ES-I3 (cell line): ENCODE data around the gene ITIH2.
"Not testable (repeated sequence)": the region's sequence is repeated elsewhere in the genome, so short reads cannot be mapped to it uniquely, and the experiment has no call there.

Experiments used
- H3K36me3 ChIP-seq: 2 replicates; pipeline ENCODE4 v1.6.1; 2013; ENCODE audit warnings: mild to moderate bottlenecking, low read length, control low read depth, moderate library complexity; ENCODE audit not compliant: insufficient read depth
- H3K4me1 ChIP-seq: 2 replicates; pipeline ENCODE4 v1.6.1; 2013; ENCODE audit warnings: mild to moderate bottlenecking, control low read depth, low read length; ENCODE audit not compliant: insufficient read depth
- H3K9ac ChIP-seq: 2 replicates; pipeline ENCODE4 v1.6.1; 2013; ENCODE audit warnings: low read depth, mild to moderate bottlenecking, low read length, moderate library complexity
- H3K9me3 ChIP-seq: 2 replicates; pipeline ENCODE4 v1.6.1; 2013; ENCODE audit warnings: mild to moderate bottlenecking, low read length, moderate library complexity; ENCODE audit not compliant: control insufficient read depth, insufficient read depth

ITIH2 gene

GRCh38 chr10:7680078-7680477 lies 23.0 kb upstream of the ITIH2 start:
- not testable (repeated sequence) for H3K36me3 ChIP-seq, H3K9me3 ChIP-seq

GRCh38 chr10:7686351-7687171 lies 16.6 kb upstream of the ITIH2 start:
- H3K36me3 ChIP-seq: no peaks in the 10 kb centered on the region
- H3K4me1 ChIP-seq: no peaks in the 10 kb centered on the region
- H3K9me3 ChIP-seq: peaks cover 3% of the 10 kb centered on the region; the same call in 1 of the 2 replicates
- no peak overlapping the region for H3K9ac ChIP-seq

More at GRCh38 chr10:7680078-7680477, 23.0 kb upstream of the ITIH2 start:
- H3K4me1 ChIP-seq, H3K9ac ChIP-seq: not testable (repeated sequence)

- Histone ChIP-seq H3K36me3 (no peaks in the 10 kb centered on the region), H3K4me1 (no peaks in the 10 kb centered on the region), H3K9me3 (peaks cover 3% of the 10 kb centered on the region; the same call in 1 of the 2 replicates), H3K9ac (no peak overlapping the region)
Measured at GRCh38 chr10:7687228-7687907, 15.7 kb upstream of the ITIH2 start.

- H3K4me1 ChIP-seq: no peaks in the 10 kb centered on the region
- no peaks in the 10 kb centered on the region for H3K36me3 ChIP-seq
- H3K9ac ChIP-seq: no peak overlapping the region
- peaks cover 9% of the 10 kb centered on the region for H3K9me3 ChIP-seq
Measured at GRCh38 chr10:7689591-7689990, 13.5 kb upstream of the ITIH2 start.

GRCh38 chr10:7690885-7691597 lies 12.1 kb upstream of the ITIH2 start:
- H3K36me3 ChIP-seq, H3K4me1 ChIP-seq, H3K9ac ChIP-seq, H3K9me3 ChIP-seq: not testable (repeated sequence)

- H3K36me3 ChIP-seq, H3K9me3 ChIP-seq, H3K4me1 ChIP-seq, H3K9ac ChIP-seq: not testable (repeated sequence)
Measured at GRCh38 chr10:7692368-7692767, 10.7 kb upstream of the ITIH2 start.

- not testable (repeated sequence) for H3K36me3 ChIP-seq, H3K4me1 ChIP-seq, H3K9ac ChIP-seq, H3K9me3 ChIP-seq
Measured at GRCh38 chr10:7693194-7693593, 9.9 kb upstream of the ITIH2 start.

- Histone ChIP-seq H3K9ac (no peak overlapping the region), H3K4me1 (no peaks in the 10 kb centered on the region), H3K9me3 (peaks cover 9% of the 10 kb centered on the region), H3K36me3 (no peaks in the 10 kb centered on the region)
Measured at GRCh38 chr10:7696545-7696944, 6.6 kb upstream of the ITIH2 start.

- H3K9ac ChIP-seq: no peak overlapping the region
- no peaks in the 10 kb centered on the region for H3K4me1 ChIP-seq
- H3K36me3 ChIP-seq: no peaks in the 10 kb centered on the region
- H3K9me3 ChIP-seq: peaks cover 9% of the 10 kb centered on the region
Measured at GRCh38 chr10:7697426-7697825, 5.7 kb upstream of the ITIH2 start.

GRCh38 chr10:7700577-7701125 lies 2.5 kb upstream of the ITIH2 start:
- H3K9me3 ChIP-seq: no peaks in the 10 kb centered on the region
- H3K9ac ChIP-seq: no peak overlapping the region
- H3K4me1 ChIP-seq: no peaks in the 10 kb centered on the region
- H3K36me3 ChIP-seq: no peaks in the 10 kb centered on the region

GRCh38 chr10:7701158-7701742 lies 1.9 kb upstream of the ITIH2 start:
- Histone ChIP-seq H3K9me3 (no peaks in the 10 kb centered on the region), H3K9ac (no peak overlapping the region), H3K4me1 (no peaks in the 10 kb centered on the region), H3K36me3 (no peaks in the 10 kb centered on the region)

GRCh38 chr10:7702288-7702812 lies 766 bp upstream of the ITIH2 start:
- Histone ChIP-seq H3K36me3 (no peaks in the 10 kb centered on the region), H3K9me3 (no peaks in the 10 kb centered on the region), H3K9ac (no peak overlapping the region), H3K4me1 (no peaks in the 10 kb centered on the region)

- H3K4me1 ChIP-seq: no peaks in the 10 kb centered on the region
- H3K9ac ChIP-seq: no peak overlapping the region
- H3K36me3 ChIP-seq: no peaks in the 10 kb centered on the region
- no peaks in the 10 kb centered on the region for H3K9me3 ChIP-seq
Measured at GRCh38 chr10:7704071-7705016, 1.2 kb downstream of the ITIH2 start.
